Kidney epithelial cell (primary cell): ENCODE measurements around the gene AP4B1. TPM values are rescaled to one million over a fixed set of nuclear protein-coding genes. Genes with fewer than 3 reads are reported as not detected.
"Not testable (repeated sequence)": the region's sequence is repeated elsewhere in the genome, so short reads cannot be mapped to it uniquely, and the experiment has no call there.

Experiments used
- DNase-seq: peaks from one replicate; pipeline ENCODE4 v3.0.0-alpha.2; 2010; ENCODE audit warnings: low read depth
- H3K27me3 ChIP-seq: 2 replicates; pipeline ENCODE4 v1.6.0; 2011; ENCODE audit warnings: low read length; ENCODE audit not compliant: control insufficient read depth, insufficient read depth
- H3K36me3 ChIP-seq: 2 replicates; pipeline ENCODE4 v1.5.1; 2011; ENCODE audit warnings: low read length; ENCODE audit not compliant: control insufficient read depth, insufficient read depth
- H3K4me3 ChIP-seq: 2 replicates; pipeline ENCODE4 v1.5.1; 2011; ENCODE audit warnings: low read depth, mild to moderate bottlenecking, control low read depth, low read length
- CTCF ChIP-seq: IDR thresholded peaks from 2 replicates; pipeline ENCODE4 v1.5.1; 2011; ENCODE audit warnings: mild to moderate bottlenecking, moderate library complexity, low read length, control low read depth, inconsistent platforms; ENCODE audit not compliant: insufficient read depth, poor library complexity, severe bottlenecking
- total RNA-seq: library from RNA; depleted of rRNA; stranded (reverse); fragments of >200 nt; gene quantifications from 2 replicates; pipeline ENCODE4 v1.2.3, GENCODE V29; 2015

AP4B1 gene
- total RNA-seq, 1 donor from 2014 or later = 9.2 TPM

- Histone ChIP-seq H3K27me3 (no peaks in the 10 kb centered on the region), H3K4me3 (no peak overlapping the region), H3K36me3 (no peaks in the 10 kb centered on the region)
- no peak for TF ChIP-seq CTCF
- DNase-seq = no peak
Observed at GRCh38 chr1:113858418-113858817, 46.2 kb downstream of the AP4B1 start.

- no peak for DNase-seq
- TF ChIP-seq CTCF = no peak
- Histone ChIP-seq H3K27me3 (no peaks in the 10 kb centered on the region), H3K36me3 (no peaks in the 10 kb centered on the region), H3K4me3 (no peak overlapping the region)
Observed at GRCh38 chr1:113857776-113858175, 46.8 kb downstream of the AP4B1 start.

GRCh38 chr1:113856401-113856790 lies 48.2 kb downstream of the AP4B1 start:
- TF ChIP-seq CTCF = no peak
- Histone ChIP-seq H3K4me3 (no peak overlapping the region), H3K27me3 (no peaks in the 10 kb centered on the region), H3K36me3 (no peaks in the 10 kb centered on the region)
- no peak for DNase-seq

- Histone ChIP-seq H3K36me3 (no peaks in the 10 kb centered on the region), H3K27me3 (no peaks in the 10 kb centered on the region), H3K4me3 (no peak overlapping the region)
- no peak for DNase-seq
- no peak for TF ChIP-seq CTCF
Observed at GRCh38 chr1:113855630-113856400, 48.8 kb downstream of the AP4B1 start.

- no peaks in the 10 kb centered on the region for H3K36me3 ChIP-seq
- TF ChIP-seq CTCF = no peak
- no peak overlapping the region for H3K4me3 ChIP-seq
- H3K27me3 ChIP-seq = no peaks in the 10 kb centered on the region
- DNase-seq = no peak
Observed at GRCh38 chr1:113854234-113854633, 50.4 kb downstream of the AP4B1 start.

GRCh38 chr1:113852694-113853093 lies 51.9 kb downstream of the AP4B1 start:
- not testable (repeated sequence) for H3K4me3 ChIP-seq, DNase-seq, H3K36me3 ChIP-seq, H3K27me3 ChIP-seq
